ENCODE results near the gene PREPL.

- TF ChIP-seq CTCF (tag by site-specific recombination; IDR thresholded peaks at IDR 0.05) (no peak), KLF10 (tag by site-specific recombination; IDR thresholded peaks at IDR 0.05) (no peak), KLF8 (tag by site-specific recombination; IDR thresholded peaks at IDR 0.05) (no peak), PATZ1 (tag by site-specific recombination; IDR thresholded peaks at IDR 0.05) (no peak), ZNF664 (tag by site-specific recombination; IDR thresholded peaks at IDR 0.05) (no peak), ZNF274 (IDR thresholded peaks at IDR 0.05; ENCODE audit: low read length) (no peak), ZNF274 (tag by site-specific recombination; IDR thresholded peaks at IDR 0.05; ENCODE audit: borderline replicate concordance) (no peak), ZNF335 (tag by site-specific recombination; conservative IDR thresholded peaks at IDR 0.05) (no peak), ZBTB17 (tag by site-specific recombination; IDR thresholded peaks at IDR 0.05) (no peak), ZBTB8A (tag by site-specific recombination; IDR thresholded peaks at IDR 0.05) (no peak), REPIN1 (tag by site-specific recombination; IDR thresholded peaks at IDR 0.05; ENCODE audit: low read depth) (no peak), GLI4 (tag by site-specific recombination; IDR thresholded peaks at IDR 0.05) (no peak), ZNF157 (tag by site-specific recombination; IDR thresholded peaks at IDR 0.05) (no peak)
Observed at GRCh38 chr2:44295113-44295512, 66.2 kb downstream of the PREPL start.
